ENCODE data around the gene HLA-DQA2. TPM values are rescaled to one million over a fixed set of nuclear protein-coding genes. Genes with fewer than 3 reads are reported as not detected.

The HLA-DQA2 gene
- total RNA-seq, 1 experiment from 2014 or later = not detected

GRCh38 chr6:32761548-32761947 is 20.4 kb downstream of the HLA-DQA2 start:
- Histone ChIP-seq H3K9me2 (ENCODE audit: insufficient read depth) (no peaks in the 10 kb centered on the region), H3K27me3 (ENCODE audit: insufficient read depth, low read length) (no peaks in the 10 kb centered on the region), H3K27ac (ENCODE audit: low read depth, low read length) (no peak overlapping the region), H2AFZ (ENCODE audit: low read depth, low read length, poor library complexity, severe bottlenecking) (no peak overlapping the region), H3K4me3 (replicated peaks in 1 of 2; ENCODE audit: low read depth in 1 of 2, low read length in 2 of 2) (no peak overlapping the region), H3K4me2 (ENCODE audit: low read length) (no peak overlapping the region), H3K36me3 (ENCODE audit: control insufficient read depth in 1 of 2, insufficient read depth in 2 of 2, low read length in 2 of 2) (no peaks in the 10 kb centered on the region), H3K79me2 (ENCODE audit: insufficient read depth, low read length) (no peaks in the 10 kb centered on the region), H3K9me3 (ENCODE audit: control insufficient read depth in 1 of 2, insufficient read depth in 1 of 2, low read depth in 1 of 2, low read length in 2 of 2) (no peaks in the 10 kb centered on the region), H3K4me1 (ENCODE audit: control insufficient read depth in 1 of 2, insufficient read depth in 2 of 2, low read length in 2 of 2) (no peaks in the 10 kb centered on the region), H3K9ac (ENCODE audit: low read length) (no peak overlapping the region), H4K20me1 (ENCODE audit: insufficient read depth) (no peaks in the 10 kb centered on the region)
- no peak for ATAC-seq
- no peak for TF ChIP-seq ELF1 (IDR thresholded peaks at IDR 0.05; ENCODE audit: borderline replicate concordance, low read depth)
- TF ChIP-seq POLR2A (IDR thresholded peaks at IDR 0.05; ENCODE audit: borderline replicate concordance, extremely low read depth, insufficient read depth, insufficient read length) = no peak
- TF ChIP-seq JUND (IDR thresholded peaks at IDR 0.05) = no peak
- TF ChIP-seq FOSL1 (IDR thresholded peaks at IDR 0.05; ENCODE audit: low read depth) = no peak
- no peak for TF ChIP-seq EGR1 (IDR thresholded peaks at IDR 0.05; ENCODE audit: low read depth)
- no peak for TF ChIP-seq RAD21 (IDR thresholded peaks at IDR 0.05; ENCODE audit: low read depth)
- ChIA-PET RAD21 (ENCODE audit: low non-redundant PET in 1 of 2, low total read pairs in 2 of 2, uncharacterized antibody in 2 of 2, unreplicated experiment in 2 of 2) (no interaction called here), CTCF (no interaction called here), POLR2A (no interaction called here)
- BruUV-seq (replicated peaks) = no TSS peak
- intact Hi-C loops (cut with micrococcal nuclease) = no loop called here
- no peak for DNase-seq (ENCODE audit: low read depth, low spot score)

- Histone ChIP-seq H3K9ac (ENCODE audit: low read length) (no peak within 1 kb of the TSS), H3K9me2 (ENCODE audit: insufficient read depth) (no peaks in the 10 kb centered on the region), H3K9me3 (ENCODE audit: control insufficient read depth in 1 of 2, insufficient read depth in 1 of 2, low read depth in 1 of 2, low read length in 2 of 2) (no peaks in the 10 kb centered on the region), H3K27me3 (ENCODE audit: insufficient read depth, low read length) (no peaks in the 10 kb centered on the region), H3K36me3 (ENCODE audit: control insufficient read depth in 1 of 2, insufficient read depth in 2 of 2, low read length in 2 of 2) (no peaks in the 10 kb centered on the region), H2AFZ (ENCODE audit: low read depth, low read length, poor library complexity, severe bottlenecking) (no peak within 1 kb of the TSS), H4K20me1 (ENCODE audit: insufficient read depth) (no peaks in the 10 kb centered on the region), H3K27ac (ENCODE audit: low read depth, low read length) (no peak within 1 kb of the TSS), H3K79me2 (ENCODE audit: insufficient read depth, low read length) (no peaks in the 10 kb centered on the region), H3K4me2 (ENCODE audit: low read length) (no peak within 1 kb of the TSS), H3K4me3 (replicated peaks in 1 of 2; ENCODE audit: low read depth in 1 of 2, low read length in 2 of 2) (no peak within 1 kb of the TSS), H3K4me1 (ENCODE audit: control insufficient read depth in 1 of 2, insufficient read depth in 2 of 2, low read length in 2 of 2) (no peaks in the 10 kb centered on the region)
- ATAC-seq = no peak
- peak; percentile 35 for DNase-seq (ENCODE audit: low read depth, low spot score)
- POLR2A ChIA-PET = no interaction called here
- TF ChIP-seq ZNF274 (IDR thresholded peaks at IDR 0.05; ENCODE audit: low read depth, low read length) = no peak
- intact Hi-C loops (cut with micrococcal nuclease) = no loop called here
- CTCF ChIA-PET = no interaction called here
- no TSS peak for BruUV-seq (replicated peaks)
- RAD21 ChIA-PET (ENCODE audit: low non-redundant PET in 1 of 2, low total read pairs in 2 of 2, uncharacterized antibody in 2 of 2, unreplicated experiment in 2 of 2) = no interaction called here
These were observed 22.2 kb downstream of the HLA-DQA2 start, which contains the start of gene HLA-DQB2 for GRCh38 chr6:32763421-32763820. TSS of gene HLA-DQB2 (minus strand) at chr6:32763532. CDS start at chr6:32763470, 62 bp downstream.

All from HCT116 (cell line).